Left ventricle myocardium superior (tissue), 1 donor: ENCODE measurements around the gene MEF2D. TPM values are rescaled to one million over a fixed set of nuclear protein-coding genes. Genes with fewer than 3 reads are reported as not detected.

Source experiments
- ATAC-seq: fragments of 200-7000 bp; cut with Tn5 transposase; one replicate; pipeline ENCODE4 v1.9.1; 2020; ENCODE audit warnings: mild to moderate bottlenecking, moderate library complexity
- DNase-seq: peaks from one replicate; pipeline ENCODE4 v3.0.0-alpha.2; 2020
- intact Hi-C: fragments of 100-400 bp; cut with micrococcal nuclease; formaldehyde crosslinking; loops from one replicate; pipeline ENCODE4 v1.11.0; 2022
- total RNA-seq: library from RNA; stranded (reverse); fragmentation: NEBNext Ultra II Directional; extraction: Animal tissue kit (Norgen Biotek cat#: 25700); gene quantifications from one replicate; pipeline ENCODE4 v1.2.1, GENCODE V29; 2021
- donor health status: DM: no; HTN: yes; CAD: no; lungs with severe emphysema.

MEF2D gene
- total RNA-seq, 1 donor from 2014 or later: 116 TPM

GRCh38 chr1:156492013-156492590 lies 8.5 kb downstream of the MEF2D start:
- DNase-seq: no peak
- intact Hi-C loops: no loop called here
- ATAC-seq: no peak

GRCh38 chr1:156491151-156491949 lies 9.2 kb downstream of the MEF2D start:
- no peak for ATAC-seq
- no peak for DNase-seq
- intact Hi-C loops: no loop called here

GRCh38 chr1:156490401-156491032 lies 10.1 kb downstream of the MEF2D start:
- ATAC-seq (peak; percentile 76), DNase-seq (peak; percentile 77)
- intact Hi-C loops: no loop called here

- ATAC-seq (no peak), DNase-seq (no peak)
- intact Hi-C loops: no loop called here
Observed at GRCh38 chr1:156489935-156490293, 10.7 kb downstream of the MEF2D start.

- intact Hi-C loops: no loop called here
- DNase-seq (peak; percentile 82), ATAC-seq (peak; percentile 70)
Observed at GRCh38 chr1:156489166-156489934, 11.2 kb downstream of the MEF2D start.

GRCh38 chr1:156488566-156489165 lies 11.9 kb downstream of the MEF2D start:
- DNase-seq: no peak
- no peak for ATAC-seq
- intact Hi-C loops: no loop called here

- ATAC-seq (no peak), DNase-seq (no peak)
- intact Hi-C loops: no loop called here
Observed at GRCh38 chr1:156487862-156488261, 12.7 kb downstream of the MEF2D start.

- DNase-seq: no peak
- ATAC-seq: no peak
- intact Hi-C loops: no loop called here
Observed at GRCh38 chr1:156486421-156487344, 13.9 kb downstream of the MEF2D start.

- no peak for ATAC-seq
- DNase-seq: no peak
- intact Hi-C loops: no loop called here
Observed at GRCh38 chr1:156485984-156486383, 14.6 kb downstream of the MEF2D start.

- intact Hi-C loops: no loop called here
- no peak for DNase-seq
Observed at GRCh38 chr1:156484480-156485058, 16.0 kb downstream of the MEF2D start.

GRCh38 chr1:156483397-156483796 lies 17.2 kb downstream of the MEF2D start:
- ATAC-seq: no peak
- DNase-seq: no peak
- intact Hi-C loops: no loop called here

More at GRCh38 chr1:156484480-156485058, 16.0 kb downstream of the MEF2D start:
- no peak for ATAC-seq

- intact Hi-C loops: no loop called here
- no peak for ATAC-seq
- no peak for DNase-seq
Observed at GRCh38 chr1:156482276-156482675, 18.3 kb downstream of the MEF2D start.

- intact Hi-C loops: no loop called here
Observed at GRCh38 chr1:156481527-156481926, 19.0 kb downstream of the MEF2D start.

GRCh38 chr1:156480411-156481192 lies 20.0 kb downstream of the MEF2D start:
- intact Hi-C loops: no loop called here
- DNase-seq: peak; percentile 81

More at GRCh38 chr1:156481527-156481926, 19.0 kb downstream of the MEF2D start:
- DNase-seq: no peak
- ATAC-seq: no peak

GRCh38 chr1:156480016-156480370 lies 20.6 kb downstream of the MEF2D start:
- DNase-seq (no peak), ATAC-seq (no peak)
- intact Hi-C loops: no loop called here

More at GRCh38 chr1:156480411-156481192, 20.0 kb downstream of the MEF2D start:
- peak; percentile 49 for ATAC-seq

- DNase-seq (no peak), ATAC-seq (no peak)
- intact Hi-C loops: no loop called here
Observed at GRCh38 chr1:156479093-156480015, 21.2 kb downstream of the MEF2D start.
